ENCODE measurements around the gene GDF15.

The GDF15 gene

DNA sequence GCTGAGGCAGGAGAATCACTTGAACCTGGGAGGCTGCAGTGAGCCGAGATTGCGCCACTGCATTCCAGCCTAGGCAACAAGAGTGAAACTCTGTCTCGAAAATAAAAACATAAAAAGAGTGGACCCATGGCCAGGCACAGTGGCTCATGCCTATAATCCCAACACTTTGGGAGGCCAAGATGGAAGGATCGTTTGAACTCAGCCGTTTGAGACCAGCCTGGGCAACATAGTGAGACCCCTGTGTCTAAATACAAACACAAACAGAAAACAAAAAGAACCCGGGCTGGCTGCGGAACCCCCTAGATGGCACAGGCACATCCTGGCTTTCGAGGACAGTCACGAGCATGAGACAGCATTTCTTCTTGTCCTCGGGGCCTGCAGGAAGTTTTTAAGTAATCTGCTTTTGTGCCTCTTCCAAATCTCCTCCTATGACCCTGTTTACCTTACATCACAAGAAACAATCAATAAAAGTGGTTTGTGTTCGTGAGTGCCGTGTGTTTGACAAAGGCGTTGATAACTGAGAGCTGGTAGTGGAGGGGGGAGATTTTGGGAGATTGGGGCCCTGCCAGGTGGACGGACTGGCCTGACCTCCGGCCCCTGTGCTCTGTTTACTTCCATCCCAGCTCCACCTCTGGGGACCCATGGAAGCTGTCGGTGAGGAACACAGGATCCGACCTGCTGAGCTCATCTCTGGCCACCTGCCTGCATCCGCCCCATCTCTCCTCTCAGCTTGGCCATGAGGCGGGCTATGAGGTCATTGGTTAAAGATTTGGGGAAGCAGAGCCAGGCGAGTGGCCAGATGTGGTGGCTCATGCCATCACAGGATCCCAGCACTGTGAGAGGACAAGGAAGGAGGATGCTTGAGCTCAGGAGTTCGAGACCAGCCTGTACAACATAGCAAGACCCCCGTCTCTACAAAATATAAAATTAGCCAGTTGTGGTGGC, 5.9 kb upstream of the GDF15 start:
- ChIA-PET CTCF (interaction anchor here (0.6 to 1.7 kb wide), 11 partner anchors 9 to 338 kb away, joined by 3 to 6 read pairs (median 3); no protein-coding TSS in a partner anchor), POLR2A (interaction anchor here (0.5 to 1.3 kb wide), 8 partner anchors 8 to 99 kb away, joined by 3 to 10 read pairs (median 4); partner anchors contain the start of genes JUND and SSBP4)
- Histone ChIP-seq H3K4me1 (ENCODE audit: control insufficient read depth, insufficient read depth, low read length) (no peaks in the 10 kb centered on the region), H3K4me3 (ENCODE audit: low read depth, low read length) (no peak overlapping the region), H3K36me3 (ENCODE audit: control insufficient read depth in 2 of 2, insufficient read depth in 1 of 2, low read length in 2 of 2) (no peaks in the 10 kb centered on the region), H3K9me3 (ENCODE audit: control insufficient read depth, insufficient read depth, low read depth, low read length) (no peaks in the 10 kb centered on the region), H3K27ac (ENCODE audit: extremely low read depth, low read depth, low read length) (no peak overlapping the region; the same call in 1 of the 2 replicates)
- TF ChIP-seq ZNF792 (tag by site-specific recombination; IDR thresholded peaks at IDR 0.05), result no peak
- TF ChIP-seq, protein P1, sequence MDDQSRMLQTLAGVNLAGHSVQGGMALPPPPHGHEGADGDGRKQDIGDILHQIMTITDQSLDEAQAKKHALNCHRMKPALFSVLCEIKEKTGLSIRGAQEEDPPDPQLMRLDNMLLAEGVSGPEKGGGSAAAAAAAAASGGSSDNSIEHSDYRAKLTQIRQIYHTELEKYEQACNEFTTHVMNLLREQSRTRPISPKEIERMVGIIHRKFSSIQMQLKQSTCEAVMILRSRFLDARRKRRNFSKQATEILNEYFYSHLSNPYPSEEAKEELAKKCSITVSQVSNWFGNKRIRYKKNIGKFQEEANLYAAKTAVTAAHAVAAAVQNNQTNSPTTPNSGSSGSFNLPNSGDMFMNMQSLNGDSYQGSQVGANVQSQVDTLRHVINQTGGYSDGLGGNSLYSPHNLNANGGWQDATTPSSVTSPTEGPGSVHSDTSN (CRISPR knock-in tag; IDR thresholded peaks at IDR 0.05), result no peak
- no peak for TF ChIP-seq ZNF777 (tag by site-specific recombination; IDR thresholded peaks at IDR 0.05; ENCODE audit: borderline replicate concordance)
- TF ChIP-seq, protein P2, sequence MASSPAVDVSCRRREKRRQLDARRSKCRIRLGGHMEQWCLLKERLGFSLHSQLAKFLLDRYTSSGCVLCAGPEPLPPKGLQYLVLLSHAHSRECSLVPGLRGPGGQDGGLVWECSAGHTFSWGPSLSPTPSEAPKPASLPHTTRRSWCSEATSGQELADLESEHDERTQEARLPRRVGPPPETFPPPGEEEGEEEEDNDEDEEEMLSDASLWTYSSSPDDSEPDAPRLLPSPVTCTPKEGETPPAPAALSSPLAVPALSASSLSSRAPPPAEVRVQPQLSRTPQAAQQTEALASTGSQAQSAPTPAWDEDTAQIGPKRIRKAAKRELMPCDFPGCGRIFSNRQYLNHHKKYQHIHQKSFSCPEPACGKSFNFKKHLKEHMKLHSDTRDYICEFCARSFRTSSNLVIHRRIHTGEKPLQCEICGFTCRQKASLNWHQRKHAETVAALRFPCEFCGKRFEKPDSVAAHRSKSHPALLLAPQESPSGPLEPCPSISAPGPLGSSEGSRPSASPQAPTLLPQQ (tag by site-specific recombination; IDR thresholded peaks at IDR 0.05), result peak; percentile 66
- peak; percentile 77 for TF ChIP-seq GLIS1 (tag by site-specific recombination; IDR thresholded peaks at IDR 0.05)
- no peak for TF ChIP-seq ZNF623 (tag by site-specific recombination; IDR thresholded peaks at IDR 0.05)
- TF ChIP-seq ZNF335 (tag by site-specific recombination; conservative IDR thresholded peaks at IDR 0.05), result peak; percentile 80
- peak; percentile 37; the same call in 1 of the 2 replicates for TF ChIP-seq ZNF843 (tag by site-specific recombination; IDR thresholded peaks at IDR 0.05)
- no peak for TF ChIP-seq ZSCAN30 (tag by site-specific recombination; IDR thresholded peaks at IDR 0.05)
- no peak for TF ChIP-seq ZNF214 (tag by site-specific recombination; IDR thresholded peaks at IDR 0.05; ENCODE audit: borderline replicate concordance)
- peak; percentile 15; the same call in 1 of the 2 replicates for TF ChIP-seq ZNF76 (tag by site-specific recombination; IDR thresholded peaks at IDR 0.05; ENCODE audit: borderline replicate concordance, low read depth)
- TF ChIP-seq ZNF426 (tag by site-specific recombination; IDR thresholded peaks at IDR 0.05), result no peak
- no peak for TF ChIP-seq ZNF404 (tag by site-specific recombination; IDR thresholded peaks at IDR 0.05)
- TF ChIP-seq, protein P3, sequence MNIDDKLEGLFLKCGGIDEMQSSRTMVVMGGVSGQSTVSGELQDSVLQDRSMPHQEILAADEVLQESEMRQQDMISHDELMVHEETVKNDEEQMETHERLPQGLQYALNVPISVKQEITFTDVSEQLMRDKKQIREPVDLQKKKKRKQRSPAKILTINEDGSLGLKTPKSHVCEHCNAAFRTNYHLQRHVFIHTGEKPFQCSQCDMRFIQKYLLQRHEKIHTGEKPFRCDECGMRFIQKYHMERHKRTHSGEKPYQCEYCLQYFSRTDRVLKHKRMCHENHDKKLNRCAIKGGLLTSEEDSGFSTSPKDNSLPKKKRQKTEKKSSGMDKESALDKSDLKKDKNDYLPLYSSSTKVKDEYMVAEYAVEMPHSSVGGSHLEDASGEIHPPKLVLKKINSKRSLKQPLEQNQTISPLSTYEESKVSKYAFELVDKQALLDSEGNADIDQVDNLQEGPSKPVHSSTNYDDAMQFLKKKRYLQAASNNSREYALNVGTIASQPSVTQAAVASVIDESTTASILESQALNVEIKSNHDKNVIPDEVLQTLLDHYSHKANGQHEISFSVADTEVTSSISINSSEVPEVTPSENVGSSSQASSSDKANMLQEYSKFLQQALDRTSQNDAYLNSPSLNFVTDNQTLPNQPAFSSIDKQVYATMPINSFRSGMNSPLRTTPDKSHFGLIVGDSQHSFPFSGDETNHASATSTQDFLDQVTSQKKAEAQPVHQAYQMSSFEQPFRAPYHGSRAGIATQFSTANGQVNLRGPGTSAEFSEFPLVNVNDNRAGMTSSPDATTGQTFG (tag by site-specific recombination; IDR thresholded peaks at IDR 0.05; ENCODE audit: borderline replicate concordance), result no peak
- TF ChIP-seq TRIM28 (IDR thresholded peaks at IDR 0.05; ENCODE audit: borderline replicate concordance, low read length), result no peak
- no peak for TF ChIP-seq TCF7L2 (IDR thresholded peaks at IDR 0.05; ENCODE audit: borderline replicate concordance, low read depth, low read length)
- TF ChIP-seq, protein P4, sequence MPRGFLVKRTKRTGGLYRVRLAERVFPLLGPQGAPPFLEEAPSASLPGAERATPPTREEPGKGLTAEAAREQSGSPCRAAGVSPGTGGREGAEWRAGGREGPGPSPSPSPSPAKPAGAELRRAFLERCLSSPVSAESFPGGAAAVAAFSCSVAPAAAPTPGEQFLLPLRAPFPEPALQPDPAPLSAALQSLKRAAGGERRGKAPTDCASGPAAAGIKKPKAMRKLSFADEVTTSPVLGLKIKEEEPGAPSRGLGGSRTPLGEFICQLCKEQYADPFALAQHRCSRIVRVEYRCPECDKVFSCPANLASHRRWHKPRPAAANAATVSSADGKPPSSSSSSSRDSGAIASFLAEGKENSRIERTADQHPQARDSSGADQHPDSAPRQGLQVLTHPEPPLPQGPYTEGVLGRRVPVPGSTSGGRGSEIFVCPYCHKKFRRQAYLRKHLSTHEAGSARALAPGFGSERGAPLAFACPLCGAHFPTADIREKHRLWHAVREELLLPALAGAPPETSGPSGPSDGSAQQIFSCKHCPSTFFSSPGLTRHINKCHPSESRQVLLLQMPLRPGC (tag by site-specific recombination; IDR thresholded peaks at IDR 0.05), result peak; percentile 80
- TF ChIP-seq, protein P5, sequence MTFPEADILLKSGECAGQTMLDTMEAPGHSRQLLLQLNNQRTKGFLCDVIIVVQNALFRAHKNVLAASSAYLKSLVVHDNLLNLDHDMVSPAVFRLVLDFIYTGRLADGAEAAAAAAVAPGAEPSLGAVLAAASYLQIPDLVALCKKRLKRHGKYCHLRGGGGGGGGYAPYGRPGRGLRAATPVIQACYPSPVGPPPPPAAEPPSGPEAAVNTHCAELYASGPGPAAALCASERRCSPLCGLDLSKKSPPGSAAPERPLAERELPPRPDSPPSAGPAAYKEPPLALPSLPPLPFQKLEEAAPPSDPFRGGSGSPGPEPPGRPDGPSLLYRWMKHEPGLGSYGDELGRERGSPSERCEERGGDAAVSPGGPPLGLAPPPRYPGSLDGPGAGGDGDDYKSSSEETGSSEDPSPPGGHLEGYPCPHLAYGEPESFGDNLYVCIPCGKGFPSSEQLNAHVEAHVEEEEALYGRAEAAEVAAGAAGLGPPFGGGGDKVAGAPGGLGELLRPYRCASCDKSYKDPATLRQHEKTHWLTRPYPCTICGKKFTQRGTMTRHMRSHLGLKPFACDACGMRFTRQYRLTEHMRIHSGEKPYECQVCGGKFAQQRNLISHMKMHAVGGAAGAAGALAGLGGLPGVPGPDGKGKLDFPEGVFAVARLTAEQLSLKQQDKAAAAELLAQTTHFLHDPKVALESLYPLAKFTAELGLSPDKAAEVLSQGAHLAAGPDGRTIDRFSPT (tag by site-specific recombination; IDR thresholded peaks at IDR 0.05), result peak; percentile 71
- TF ChIP-seq ZNF112 (tag by site-specific recombination; IDR thresholded peaks at IDR 0.05), result no peak
- TF ChIP-seq, protein P6, sequence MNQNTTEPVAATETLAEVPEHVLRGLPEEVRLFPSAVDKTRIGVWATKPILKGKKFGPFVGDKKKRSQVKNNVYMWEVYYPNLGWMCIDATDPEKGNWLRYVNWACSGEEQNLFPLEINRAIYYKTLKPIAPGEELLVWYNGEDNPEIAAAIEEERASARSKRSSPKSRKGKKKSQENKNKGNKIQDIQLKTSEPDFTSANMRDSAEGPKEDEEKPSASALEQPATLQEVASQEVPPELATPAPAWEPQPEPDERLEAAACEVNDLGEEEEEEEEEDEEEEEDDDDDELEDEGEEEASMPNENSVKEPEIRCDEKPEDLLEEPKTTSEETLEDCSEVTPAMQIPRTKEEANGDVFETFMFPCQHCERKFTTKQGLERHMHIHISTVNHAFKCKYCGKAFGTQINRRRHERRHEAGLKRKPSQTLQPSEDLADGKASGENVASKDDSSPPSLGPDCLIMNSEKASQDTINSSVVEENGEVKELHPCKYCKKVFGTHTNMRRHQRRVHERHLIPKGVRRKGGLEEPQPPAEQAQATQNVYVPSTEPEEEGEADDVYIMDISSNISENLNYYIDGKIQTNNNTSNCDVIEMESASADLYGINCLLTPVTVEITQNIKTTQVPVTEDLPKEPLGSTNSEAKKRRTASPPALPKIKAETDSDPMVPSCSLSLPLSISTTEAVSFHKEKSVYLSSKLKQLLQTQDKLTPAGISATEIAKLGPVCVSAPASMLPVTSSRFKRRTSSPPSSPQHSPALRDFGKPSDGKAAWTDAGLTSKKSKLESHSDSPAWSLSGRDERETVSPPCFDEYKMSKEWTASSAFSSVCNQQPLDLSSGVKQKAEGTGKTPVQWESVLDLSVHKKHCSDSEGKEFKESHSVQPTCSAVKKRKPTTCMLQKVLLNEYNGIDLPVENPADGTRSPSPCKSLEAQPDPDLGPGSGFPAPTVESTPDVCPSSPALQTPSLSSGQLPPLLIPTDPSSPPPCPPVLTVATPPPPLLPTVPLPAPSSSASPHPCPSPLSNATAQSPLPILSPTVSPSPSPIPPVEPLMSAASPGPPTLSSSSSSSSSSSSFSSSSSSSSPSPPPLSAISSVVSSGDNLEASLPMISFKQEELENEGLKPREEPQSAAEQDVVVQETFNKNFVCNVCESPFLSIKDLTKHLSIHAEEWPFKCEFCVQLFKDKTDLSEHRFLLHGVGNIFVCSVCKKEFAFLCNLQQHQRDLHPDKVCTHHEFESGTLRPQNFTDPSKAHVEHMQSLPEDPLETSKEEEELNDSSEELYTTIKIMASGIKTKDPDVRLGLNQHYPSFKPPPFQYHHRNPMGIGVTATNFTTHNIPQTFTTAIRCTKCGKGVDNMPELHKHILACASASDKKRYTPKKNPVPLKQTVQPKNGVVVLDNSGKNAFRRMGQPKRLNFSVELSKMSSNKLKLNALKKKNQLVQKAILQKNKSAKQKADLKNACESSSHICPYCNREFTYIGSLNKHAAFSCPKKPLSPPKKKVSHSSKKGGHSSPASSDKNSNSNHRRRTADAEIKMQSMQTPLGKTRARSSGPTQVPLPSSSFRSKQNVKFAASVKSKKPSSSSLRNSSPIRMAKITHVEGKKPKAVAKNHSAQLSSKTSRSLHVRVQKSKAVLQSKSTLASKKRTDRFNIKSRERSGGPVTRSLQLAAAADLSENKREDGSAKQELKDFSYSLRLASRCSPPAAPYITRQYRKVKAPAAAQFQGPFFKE (tag by site-specific recombination; IDR thresholded peaks at IDR 0.05; ENCODE audit: borderline replicate concordance), result no peak
